ENCODE results near the gene IRF7. TPM values are rescaled to one million over a fixed set of nuclear protein-coding genes. Genes with fewer than 3 reads are reported as not detected.

IRF7 gene
- total and polyA plus RNA-seq, 4 donors: 3.9 to 17.1 (median 13.6) TPM

- DNase-seq (ENCODE audit: low read depth in 4 of 6, low spot score in 6 of 6): no peak
- Histone ChIP-seq H3K9me3 (ENCODE audit: control insufficient read depth, insufficient read depth, low read length) (no peaks in the 10 kb centered on the region), H3K4me1 (ENCODE audit: control insufficient read depth, insufficient read depth, low read length) (no peaks in the 10 kb centered on the region), H3K27me3 (ENCODE audit: control insufficient read depth, insufficient read depth, low read length) (no peaks in the 10 kb centered on the region), H3K4me3 (ENCODE audit: low read depth, low read length) (no peak overlapping the region), H3K27ac (ENCODE audit: low read depth, low read length) (no peak overlapping the region), H3K36me3 (ENCODE audit: control insufficient read depth, insufficient read depth, low read length) (peaks cover 85% of the 10 kb centered on the region)
- 94% methylated on average over 26 of the region's 26 CpGs for WGBS (ENCODE audit: insufficient coverage)
These were observed 26.0 kb downstream of the IRF7 start for GRCh38 chr11:589798-590197.

DNA sequence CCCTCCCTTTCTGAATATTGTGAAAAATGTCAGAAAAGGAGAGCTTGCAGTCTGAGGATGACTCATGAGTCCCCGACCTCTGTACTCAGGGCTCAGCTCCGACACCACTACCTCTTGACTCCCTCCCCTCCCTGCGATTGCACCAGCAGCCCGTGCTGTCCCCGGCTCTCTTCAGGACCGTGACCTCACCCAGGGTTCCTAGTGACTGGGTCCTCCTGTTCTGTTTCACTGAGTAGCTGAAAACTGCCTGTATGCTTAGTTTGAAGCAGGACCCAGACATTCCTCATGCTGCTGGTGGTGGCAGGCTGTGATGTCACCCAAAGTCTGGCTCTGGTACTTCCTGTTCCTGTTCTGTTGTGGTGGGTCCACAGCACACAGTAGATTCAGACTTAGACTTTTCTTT lies 27.8 kb downstream of the IRF7 start:
- WGBS (ENCODE audit: insufficient coverage): 86% methylated on average over 6 of the region's 6 CpGs
- H3K27ac ChIP-seq (ENCODE audit: low read depth, low read length): no peak overlapping the region
- H3K36me3 ChIP-seq (ENCODE audit: control insufficient read depth, insufficient read depth, low read length): peaks cover 87% of the 10 kb centered on the region

GRCh38 chr11:587546-587945 lies 28.2 kb downstream of the IRF7 start:
- H3K27ac ChIP-seq (ENCODE audit: low read depth, low read length): no peak overlapping the region
- peaks cover 86% of the 10 kb centered on the region for H3K36me3 ChIP-seq (ENCODE audit: control insufficient read depth, insufficient read depth, low read length)
- 100% methylated on average over 3 of the region's 8 CpGs for WGBS (ENCODE audit: insufficient coverage)

More for the DNA sequence above, 27.8 kb downstream of the IRF7 start:
- no peak overlapping the region for H3K4me3 ChIP-seq (ENCODE audit: low read depth, low read length)
- DNase-seq (ENCODE audit: low read depth in 4 of 6, low spot score in 6 of 6): no peak
- H3K27me3 ChIP-seq (ENCODE audit: control insufficient read depth, insufficient read depth, low read length): no peaks in the 10 kb centered on the region
- H3K9me3 ChIP-seq (ENCODE audit: control insufficient read depth, insufficient read depth, low read length): no peaks in the 10 kb centered on the region
- no peaks in the 10 kb centered on the region for H3K4me1 ChIP-seq (ENCODE audit: control insufficient read depth, insufficient read depth, low read length)

DNA sequence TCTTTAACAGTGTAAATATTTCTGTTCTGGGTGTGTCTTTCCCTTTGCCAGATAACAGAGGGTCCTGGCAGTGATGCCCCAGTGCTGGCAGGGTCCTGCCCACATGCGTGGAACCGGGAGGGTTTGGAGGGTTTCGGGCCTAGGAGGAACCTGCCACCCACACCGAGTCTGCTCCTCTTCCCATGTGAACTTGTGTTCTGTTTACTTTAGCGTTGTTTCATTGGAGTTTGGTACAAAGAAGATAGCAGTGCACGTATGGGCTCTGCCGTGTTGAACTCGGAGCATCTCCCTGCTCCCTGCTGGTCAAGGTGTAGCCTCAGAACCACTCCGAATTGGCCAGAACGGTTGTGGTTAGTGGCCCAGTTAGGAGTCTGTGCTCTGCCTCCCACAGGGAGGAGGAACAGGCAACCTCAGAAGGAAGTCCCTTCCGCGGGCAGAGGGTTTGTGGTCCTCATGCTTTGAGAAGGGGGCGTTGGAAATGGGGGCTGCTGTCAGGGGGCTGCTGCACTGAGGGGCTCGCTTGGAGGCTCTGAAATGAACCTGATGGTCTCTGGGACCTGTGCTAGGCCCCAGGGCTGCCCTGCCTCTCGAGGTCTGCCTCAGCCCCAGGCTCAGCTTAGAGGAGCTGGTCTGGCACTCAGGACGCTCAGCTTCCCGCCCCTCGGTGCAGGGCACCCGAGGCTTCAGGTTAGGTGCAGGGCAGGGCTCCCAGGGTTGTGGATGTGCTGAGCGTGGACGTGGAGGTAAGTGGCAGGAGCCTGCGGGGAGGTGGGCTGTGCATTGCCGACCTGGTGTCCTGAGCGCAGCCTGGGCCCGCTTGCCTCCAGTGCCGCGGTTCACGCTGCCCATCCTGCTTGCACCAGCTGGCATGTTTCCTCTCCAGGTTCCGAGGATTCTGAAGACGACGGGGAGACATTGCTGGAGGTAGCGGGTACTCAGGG lies 29.1 kb downstream of the IRF7 start:
- 94% methylated on average over 31 of the region's 32 CpGs for WGBS (ENCODE audit: insufficient coverage)
- H3K27me3 ChIP-seq (ENCODE audit: control insufficient read depth, insufficient read depth, low read length): no peaks in the 10 kb centered on the region
- H3K4me1 ChIP-seq (ENCODE audit: control insufficient read depth, insufficient read depth, low read length): no peaks in the 10 kb centered on the region
- no peak overlapping the region for H3K27ac ChIP-seq (ENCODE audit: low read depth, low read length)
- H3K9me3 ChIP-seq (ENCODE audit: control insufficient read depth, insufficient read depth, low read length): no peaks in the 10 kb centered on the region
- H3K36me3 ChIP-seq (ENCODE audit: control insufficient read depth, insufficient read depth, low read length): peaks cover 86% of the 10 kb centered on the region
- DNase-seq (ENCODE audit: low read depth in 4 of 6, low spot score in 6 of 6): no peak
- H3K4me3 ChIP-seq (ENCODE audit: low read depth, low read length): no peak overlapping the region

More at GRCh38 chr11:587546-587945, 28.2 kb downstream of the IRF7 start:
- Histone ChIP-seq H3K9me3 (ENCODE audit: control insufficient read depth, insufficient read depth, low read length) (no peaks in the 10 kb centered on the region), H3K4me3 (ENCODE audit: low read depth, low read length) (no peak overlapping the region), H3K27me3 (ENCODE audit: control insufficient read depth, insufficient read depth, low read length) (no peaks in the 10 kb centered on the region), H3K4me1 (ENCODE audit: control insufficient read depth, insufficient read depth, low read length) (no peaks in the 10 kb centered on the region)
- DNase-seq (ENCODE audit: low read depth in 4 of 6, low spot score in 6 of 6): no peak

DNA sequence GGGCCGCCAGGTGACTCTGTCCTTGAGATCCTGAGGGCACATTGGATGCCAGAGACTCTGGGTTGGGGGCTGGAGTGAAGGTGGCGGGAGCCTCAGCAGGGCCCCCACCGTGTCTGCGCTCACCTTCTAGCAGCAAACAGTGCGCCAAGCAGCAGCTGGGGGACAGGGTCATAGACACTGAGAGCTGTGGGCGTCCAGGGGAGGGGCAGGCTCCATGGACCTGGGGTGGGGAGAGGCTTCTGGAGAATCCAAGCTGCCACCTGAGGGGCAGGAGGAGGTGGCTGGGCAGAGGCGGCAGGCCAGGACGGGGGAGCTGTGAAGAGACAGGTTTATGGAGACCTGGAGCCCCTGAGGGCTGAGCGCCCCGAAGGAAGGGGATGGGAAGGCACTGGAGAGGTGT lies 31.5 kb downstream of the IRF7 start:
- no peak overlapping the region for H3K27ac ChIP-seq (ENCODE audit: low read depth, low read length)
- no peaks in the 10 kb centered on the region for H3K27me3 ChIP-seq (ENCODE audit: control insufficient read depth, insufficient read depth, low read length)
- H3K4me3 ChIP-seq (ENCODE audit: low read depth, low read length): no peak overlapping the region
- H3K36me3 ChIP-seq (ENCODE audit: control insufficient read depth, insufficient read depth, low read length): peaks cover 71% of the 10 kb centered on the region
- 97% methylated on average over 6 of the region's 10 CpGs for WGBS (ENCODE audit: insufficient coverage)
- H3K9me3 ChIP-seq (ENCODE audit: control insufficient read depth, insufficient read depth, low read length): no peaks in the 10 kb centered on the region
- no peak for DNase-seq (ENCODE audit: low read depth in 4 of 6, low spot score in 6 of 6)
- peaks cover 7% of the 10 kb centered on the region for H3K4me1 ChIP-seq (ENCODE audit: control insufficient read depth, insufficient read depth, low read length)

GRCh38 chr11:581752-582151 lies 34.0 kb downstream of the IRF7 start:
- H3K4me3 ChIP-seq (ENCODE audit: low read depth, low read length): no peak overlapping the region
- 90% methylated on average over 17 of the region's 17 CpGs for WGBS (ENCODE audit: insufficient coverage)
- peaks cover 61% of the 10 kb centered on the region for H3K36me3 ChIP-seq (ENCODE audit: control insufficient read depth, insufficient read depth, low read length)
- no peak overlapping the region for H3K27ac ChIP-seq (ENCODE audit: low read depth, low read length)
- peaks cover 32% of the 10 kb centered on the region for H3K4me1 ChIP-seq (ENCODE audit: control insufficient read depth, insufficient read depth, low read length)
- H3K9me3 ChIP-seq (ENCODE audit: control insufficient read depth, insufficient read depth, low read length): no peaks in the 10 kb centered on the region
- no peak for DNase-seq (ENCODE audit: low read depth in 4 of 6, low spot score in 6 of 6)
- no peaks in the 10 kb centered on the region for H3K27me3 ChIP-seq (ENCODE audit: control insufficient read depth, insufficient read depth, low read length)

DNA sequence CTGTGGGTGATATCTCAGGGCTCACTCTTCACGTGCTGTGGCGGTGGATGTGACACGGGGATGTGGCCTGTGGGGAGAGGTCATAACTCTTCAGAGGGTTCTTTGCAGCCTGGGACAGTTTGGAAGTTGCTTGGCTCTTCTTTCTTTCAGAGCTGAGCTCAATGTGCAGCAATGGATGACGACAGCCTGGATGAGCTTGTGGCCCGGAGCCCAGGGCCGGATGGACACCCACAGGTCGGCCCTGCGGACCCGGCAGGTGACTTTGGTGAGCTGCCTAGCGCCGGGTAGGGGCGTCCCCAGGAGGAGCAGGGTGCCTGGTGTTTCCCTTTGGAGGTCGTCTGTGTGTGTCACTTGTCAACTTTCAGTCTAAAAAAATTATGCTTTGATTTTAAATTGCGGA lies 34.4 kb downstream of the IRF7 start:
- Histone ChIP-seq H3K27ac (ENCODE audit: low read depth, low read length) (no peak overlapping the region), H3K9me3 (ENCODE audit: control insufficient read depth, insufficient read depth, low read length) (no peaks in the 10 kb centered on the region), H3K27me3 (ENCODE audit: control insufficient read depth, insufficient read depth, low read length) (no peaks in the 10 kb centered on the region), H3K36me3 (ENCODE audit: control insufficient read depth, insufficient read depth, low read length) (peaks cover 57% of the 10 kb centered on the region), H3K4me3 (ENCODE audit: low read depth, low read length) (no peak overlapping the region), H3K4me1 (ENCODE audit: control insufficient read depth, insufficient read depth, low read length) (peaks cover 32% of the 10 kb centered on the region)
- WGBS (ENCODE audit: insufficient coverage): 91% methylated on average over 12 of the region's 14 CpGs
- DNase-seq (ENCODE audit: low read depth in 4 of 6, low spot score in 6 of 6): no peak

DNA sequence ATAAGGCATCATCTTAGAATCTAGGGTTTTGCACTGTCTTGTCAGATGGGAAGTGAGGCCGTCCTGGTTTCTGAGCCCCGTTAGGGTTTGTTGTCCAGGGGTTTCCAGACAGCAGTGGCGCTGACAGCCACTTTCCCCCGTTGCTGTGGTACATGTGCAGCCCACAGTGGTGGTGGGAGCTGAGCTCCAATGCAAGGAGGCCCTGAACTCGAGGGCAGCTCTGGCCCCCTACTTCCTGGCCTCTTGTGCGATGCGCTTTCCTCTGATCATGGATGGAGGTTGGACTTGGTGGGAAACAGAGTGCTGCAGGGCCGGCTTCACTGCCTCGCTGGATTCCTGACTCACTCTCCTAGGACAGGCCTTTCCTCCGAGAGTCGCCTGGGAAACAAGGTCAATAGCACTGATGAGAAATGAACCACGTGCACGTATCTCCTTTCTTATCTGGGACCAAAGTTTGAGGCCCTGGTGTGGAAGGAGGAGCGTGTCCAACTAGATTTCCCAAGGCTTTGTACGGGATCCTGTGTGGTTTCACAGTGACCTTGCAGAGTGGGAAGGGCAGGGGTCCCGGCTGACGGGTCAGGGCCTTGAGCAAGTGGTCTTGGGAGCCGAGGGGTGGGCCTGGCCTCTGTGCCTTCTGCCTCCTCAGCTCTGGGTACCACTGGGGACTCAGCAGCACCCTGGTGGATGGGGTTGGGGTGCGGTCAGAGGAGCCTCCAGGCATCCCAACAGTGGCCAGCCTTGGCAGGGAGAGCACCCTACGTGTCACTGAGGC lies 35.7 kb downstream of the IRF7 start:
- Histone ChIP-seq H3K27me3 (ENCODE audit: control insufficient read depth, insufficient read depth, low read length) (peaks cover 2% of the 10 kb centered on the region), H3K27ac (ENCODE audit: low read depth, low read length) (no peak overlapping the region), H3K4me3 (ENCODE audit: low read depth, low read length) (no peak overlapping the region), H3K9me3 (ENCODE audit: control insufficient read depth, insufficient read depth, low read length) (no peaks in the 10 kb centered on the region), H3K36me3 (ENCODE audit: control insufficient read depth, insufficient read depth, low read length) (peaks cover 52% of the 10 kb centered on the region), H3K4me1 (ENCODE audit: control insufficient read depth, insufficient read depth, low read length) (peaks cover 37% of the 10 kb centered on the region)
- WGBS (ENCODE audit: insufficient coverage): 77% methylated on average over 17 of the region's 20 CpGs
- no peak for DNase-seq (ENCODE audit: low read depth in 4 of 6, low spot score in 6 of 6)

DNA sequence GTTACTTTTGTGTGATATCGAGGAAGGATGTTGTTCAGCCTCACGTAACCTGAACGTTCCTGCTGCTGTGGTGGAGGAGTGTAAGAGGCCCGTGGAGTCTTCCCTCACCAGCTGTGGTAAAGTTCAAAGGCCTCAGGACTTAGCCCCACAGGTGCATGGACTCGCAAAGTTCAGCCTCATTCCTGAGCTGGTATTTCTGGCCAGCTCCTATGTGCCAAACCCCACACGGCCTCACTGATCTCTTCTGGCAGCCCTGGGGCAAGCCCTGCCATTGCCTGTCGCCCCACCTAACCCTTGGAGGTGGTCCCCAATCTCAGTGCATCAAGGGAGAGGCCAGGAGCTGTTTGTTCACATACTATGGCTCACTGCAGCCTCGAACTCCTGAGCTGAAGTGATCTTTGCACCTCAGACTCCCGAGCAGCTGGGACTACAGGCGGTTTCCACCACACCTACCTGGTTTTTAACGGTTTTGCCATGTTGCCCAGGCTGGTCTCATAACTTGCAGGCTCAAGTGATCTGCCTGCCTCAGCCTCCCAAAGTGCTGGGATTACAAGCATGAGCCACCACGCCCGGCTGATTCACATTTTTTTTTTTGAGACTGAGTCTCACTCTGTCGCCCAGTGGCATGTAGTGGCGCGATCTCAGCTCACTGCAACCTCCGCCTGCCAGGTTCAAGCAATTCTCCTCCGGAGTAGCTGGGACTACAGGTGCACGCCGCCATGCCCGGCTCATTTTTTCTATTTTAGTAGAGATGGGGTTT lies 37.3 kb downstream of the IRF7 start:
- DNase-seq (ENCODE audit: low read depth in 4 of 6, low spot score in 6 of 6): no peak
- H3K27ac ChIP-seq (ENCODE audit: low read depth, low read length): no peak overlapping the region
- H3K4me3 ChIP-seq (ENCODE audit: low read depth, low read length): no peak overlapping the region
- H3K36me3 ChIP-seq (ENCODE audit: control insufficient read depth, insufficient read depth, low read length): peaks cover 37% of the 10 kb centered on the region
- H3K27me3 ChIP-seq (ENCODE audit: control insufficient read depth, insufficient read depth, low read length): peaks cover 8% of the 10 kb centered on the region
- WGBS (ENCODE audit: insufficient coverage): 87% methylated on average over 17 of the region's 21 CpGs
- peaks cover 45% of the 10 kb centered on the region for H3K4me1 ChIP-seq (ENCODE audit: control insufficient read depth, insufficient read depth, low read length)
- no peaks in the 10 kb centered on the region for H3K9me3 ChIP-seq (ENCODE audit: control insufficient read depth, insufficient read depth, low read length)

Measured in spinal cord (tissue), 10 donors.